GM12892 (cell line): ENCODE data around the gene TCEANC2.

ENCODE experiments used
- POLR2A ChIP-seq: IDR thresholded peaks from 2 replicates; pipeline ENCODE4 v1.6.1; 2011; ENCODE audit warnings: low read depth, low read length, control low read depth
- POLR2AphosphoS5 ChIP-seq: IDR thresholded peaks from 2 replicates; pipeline ENCODE4 v1.6.1; 2011; ENCODE audit warnings: low read depth, low read length, control low read depth
- TAF1 ChIP-seq: IDR thresholded peaks from 2 replicates; pipeline ENCODE4 v1.6.1; 2011; ENCODE audit warnings: low read depth, mild to moderate bottlenecking, control low read depth, low read length, borderline replicate concordance

DNA sequence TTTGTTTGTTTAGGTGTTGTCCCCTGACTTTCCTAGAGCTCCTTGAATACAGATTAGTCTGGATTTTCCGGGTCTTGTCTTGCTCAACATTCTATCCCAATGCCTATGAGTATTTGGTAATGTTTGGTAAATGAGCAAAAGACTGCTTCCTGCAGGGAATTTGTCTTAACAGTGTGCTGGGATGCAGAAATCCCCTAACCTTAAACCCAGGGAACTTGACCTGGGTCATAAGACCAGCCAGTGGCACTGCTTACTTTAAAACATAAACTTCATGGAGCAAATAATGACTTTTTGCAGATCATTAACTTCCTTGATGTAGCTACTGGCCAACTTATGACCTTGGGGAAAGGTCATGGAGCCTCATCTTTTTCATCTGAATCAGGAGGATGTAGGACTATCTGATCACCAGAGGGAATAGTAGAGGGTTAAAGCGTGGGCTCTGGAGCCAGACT lies 27.2 kb downstream of the TCEANC2 start:
- TF ChIP-seq POLR2A, result no peak
- no peak for TF ChIP-seq TAF1
- no peak for TF ChIP-seq POLR2AphosphoS5
